ENCODE data around the gene TTLL5.

The TTLL5 gene

GRCh38 chr14:75969126-75969525 lies 308.1 kb downstream of the TTLL5 start:
- H3K4me1 ChIP-seq = no peaks in the 10 kb centered on the region
- H3K9me3 ChIP-seq (ENCODE audit: control insufficient read depth, low read length) = no peaks in the 10 kb centered on the region
- no peaks in the 10 kb centered on the region for H3K36me3 ChIP-seq (ENCODE audit: control insufficient read depth, insufficient read depth, low read length)
- no peak for TF ChIP-seq CTCF (IDR thresholded peaks at IDR 0.05)
- no peak overlapping the region for H3K9ac ChIP-seq
- H3K27ac ChIP-seq = no peak overlapping the region
- no peak overlapping the region for H2AFZ ChIP-seq
- no peak overlapping the region for H3K4me3 ChIP-seq (ENCODE audit: low read depth, low read length)
- H3K4me2 ChIP-seq (ENCODE audit: low read length) = no peak overlapping the region
- H3K27me3 ChIP-seq (ENCODE audit: control insufficient read depth, insufficient read depth, low read length) = no peaks in the 10 kb centered on the region
- H3K79me2 ChIP-seq = peaks cover 2% of the 10 kb centered on the region

- Histone ChIP-seq H3K4me3 (ENCODE audit: low read depth, low read length) (no peak overlapping the region), H3K79me2 (peaks cover 2% of the 10 kb centered on the region), H3K36me3 (ENCODE audit: control insufficient read depth, insufficient read depth, low read length) (no peaks in the 10 kb centered on the region), H3K4me2 (ENCODE audit: low read length) (no peak overlapping the region), H2AFZ (no peak overlapping the region), H3K9me3 (ENCODE audit: control insufficient read depth, low read length) (no peaks in the 10 kb centered on the region), H3K27me3 (ENCODE audit: control insufficient read depth, insufficient read depth, low read length) (no peaks in the 10 kb centered on the region), H3K4me1 (no peaks in the 10 kb centered on the region), H3K9ac (no peak overlapping the region), H3K27ac (no peak overlapping the region)
- TF ChIP-seq CTCF (IDR thresholded peaks at IDR 0.05) = no peak
Observed at GRCh38 chr14:75969891-75970290, 308.8 kb downstream of the TTLL5 start.

- H3K4me1 ChIP-seq = no peaks in the 10 kb centered on the region
- peaks cover 2% of the 10 kb centered on the region for H3K79me2 ChIP-seq
- H3K4me3 ChIP-seq (ENCODE audit: low read depth, low read length) = no peak overlapping the region
- H3K4me2 ChIP-seq (ENCODE audit: low read length) = no peak overlapping the region
- H2AFZ ChIP-seq = no peak overlapping the region
- no peak overlapping the region for H3K9ac ChIP-seq
- no peaks in the 10 kb centered on the region for H3K9me3 ChIP-seq (ENCODE audit: control insufficient read depth, low read length)
- no peaks in the 10 kb centered on the region for H3K36me3 ChIP-seq (ENCODE audit: control insufficient read depth, insufficient read depth, low read length)
- H3K27ac ChIP-seq = no peak overlapping the region
- no peak for TF ChIP-seq CTCF (IDR thresholded peaks at IDR 0.05)
- no peaks in the 10 kb centered on the region for H3K27me3 ChIP-seq (ENCODE audit: control insufficient read depth, insufficient read depth, low read length)
Observed at GRCh38 chr14:75970989-75971388, 309.9 kb downstream of the TTLL5 start.

GRCh38 chr14:75971509-75971908 lies 310.5 kb downstream of the TTLL5 start:
- no peak overlapping the region for H3K4me2 ChIP-seq (ENCODE audit: low read length)
- no peak overlapping the region for H3K9ac ChIP-seq
- peaks cover 2% of the 10 kb centered on the region for H3K79me2 ChIP-seq
- no peak overlapping the region for H3K4me3 ChIP-seq (ENCODE audit: low read depth, low read length)
- no peak overlapping the region for H3K27ac ChIP-seq
- no peaks in the 10 kb centered on the region for H3K9me3 ChIP-seq (ENCODE audit: control insufficient read depth, low read length)
- H3K27me3 ChIP-seq (ENCODE audit: control insufficient read depth, insufficient read depth, low read length) = no peaks in the 10 kb centered on the region
- no peak overlapping the region for H2AFZ ChIP-seq
- H3K36me3 ChIP-seq (ENCODE audit: control insufficient read depth, insufficient read depth, low read length) = no peaks in the 10 kb centered on the region
- no peak for TF ChIP-seq CTCF (IDR thresholded peaks at IDR 0.05)
- H3K4me1 ChIP-seq = no peaks in the 10 kb centered on the region

- no peak overlapping the region for H3K4me2 ChIP-seq (ENCODE audit: low read length)
- no peak overlapping the region for H2AFZ ChIP-seq
- H3K4me3 ChIP-seq (ENCODE audit: low read depth, low read length) = no peak overlapping the region
- H3K27me3 ChIP-seq (ENCODE audit: control insufficient read depth, insufficient read depth, low read length) = no peaks in the 10 kb centered on the region
- H3K4me1 ChIP-seq = peaks cover 7% of the 10 kb centered on the region
- no peak overlapping the region for H3K9ac ChIP-seq
- H3K79me2 ChIP-seq = peaks cover 2% of the 10 kb centered on the region
- TF ChIP-seq CTCF (IDR thresholded peaks at IDR 0.05) = no peak
- H3K9me3 ChIP-seq (ENCODE audit: control insufficient read depth, low read length) = no peaks in the 10 kb centered on the region
- no peak overlapping the region for H3K27ac ChIP-seq
- no peaks in the 10 kb centered on the region for H3K36me3 ChIP-seq (ENCODE audit: control insufficient read depth, insufficient read depth, low read length)
Observed at GRCh38 chr14:75972801-75973421, 311.9 kb downstream of the TTLL5 start.

Data from parathyroid adenoma (tissue), 2 donors.